ENCODE data around the gene SHMT2. TPM values are rescaled to one million over a fixed set of nuclear protein-coding genes. Genes with fewer than 3 reads are reported as not detected.

The SHMT2 gene
- total and polyA plus RNA-seq, 12 donors = 14.3 to 49.8 (median 27.1) TPM

- H3K4me1 ChIP-seq = peaks cover 0 to 27% (median 10%) of the 10 kb centered on the region in 9 donors
- DNase-seq (no peak), ATAC-seq (no peak)
- H3K36me3 ChIP-seq = no peaks in the 10 kb centered on the region
- peaks cover 16 to 95% (median 91%) of the 10 kb centered on the region in 7 donors for H3K27me3 ChIP-seq
- H3K4me3 ChIP-seq = no peak overlapping the region
- WGBS, 2 donors = 54 to 55% methylated on average over 22 of the region's 22 CpGs
- H3K9me3 ChIP-seq = no peaks in the 10 kb centered on the region
- intact Hi-C loops (cut with DNase I) = no loop called here
- TF ChIP-seq CTCF (IDR thresholded peaks at IDR 0.05) = no peak
- H3K27ac ChIP-seq = no peak overlapping the region
Observed at GRCh38 chr12:57223191-57224165, 6.0 kb upstream of the SHMT2 start.

- Histone ChIP-seq H3K27me3 (peaks cover 16 to 86% (median 82%) of the 10 kb centered on the region in 7 donors), H3K36me3 (no peaks in the 10 kb centered on the region), H3K9me3 (no peaks in the 10 kb centered on the region), H3K4me3 (peak overlapping the region in 1 of 10 donors; percentile 4), H3K4me1 (peaks cover 0 to 35% (median 16%) of the 10 kb centered on the region in 9 donors), H3K27ac (no peak overlapping the region)
- ATAC-seq (no peak), DNase-seq (no peak)
- no peak for TF ChIP-seq CTCF (IDR thresholded peaks at IDR 0.05)
- 43 to 47% methylated on average over 30 of the region's 30 CpGs for WGBS, 2 donors
- intact Hi-C loops (cut with DNase I) = no loop called here
Observed at GRCh38 chr12:57224278-57224972, 5.1 kb upstream of the SHMT2 start.

DNA sequence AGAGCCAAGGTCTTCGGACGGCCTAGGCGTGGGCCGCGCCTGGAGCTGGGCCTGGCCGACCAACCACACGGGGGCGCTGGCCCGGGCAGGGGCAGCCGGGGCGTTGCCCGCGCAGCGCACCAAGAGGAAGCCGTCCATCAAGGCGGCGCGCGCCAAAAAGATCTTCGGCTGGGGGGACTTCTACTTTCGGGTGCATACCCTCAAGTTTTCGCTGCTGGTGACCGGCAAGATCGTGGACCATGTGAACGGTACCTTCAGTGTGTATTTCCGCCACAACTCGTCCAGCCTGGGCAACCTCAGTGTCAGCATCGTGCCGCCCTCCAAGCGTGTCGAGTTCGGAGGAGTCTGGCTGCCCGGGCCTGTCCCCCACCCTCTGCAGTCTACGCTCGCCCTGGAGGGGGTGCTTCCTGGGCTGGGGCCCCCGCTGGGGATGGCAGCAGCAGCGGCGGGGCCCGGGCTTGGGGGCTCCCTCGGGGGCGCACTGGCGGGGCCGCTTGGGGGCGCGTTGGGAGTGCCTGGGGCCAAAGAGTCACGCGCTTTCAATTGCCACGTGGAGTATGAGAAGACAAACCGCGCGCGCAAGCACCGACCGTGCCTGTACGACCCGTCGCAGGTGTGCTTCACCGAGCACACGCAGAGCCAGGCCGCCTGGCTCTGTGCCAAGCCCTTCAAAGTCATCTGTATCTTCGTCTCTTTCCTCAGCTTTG, 4.4 kb upstream of the SHMT2 start:
- H3K4me3 ChIP-seq = peak overlapping the region in 1 of 10 donors; percentile 4
- 14% methylated on average over 61 of the region's 61 CpGs for WGBS, 2 donors
- H3K4me1 ChIP-seq = peaks cover 0 to 39% (median 20%) of the 10 kb centered on the region in 9 donors
- peaks cover 16 to 79% (median 75%) of the 10 kb centered on the region in 7 donors for H3K27me3 ChIP-seq
- ATAC-seq (peak in 4 of 8 donors; percentile 12 to 51 (median 44)), DNase-seq (peak in 1 of 2 donors; percentile 61)
- intact Hi-C loops (cut with DNase I) = no loop called here
- peak; percentile 26 to 82 (median 56) for TF ChIP-seq CTCF (IDR thresholded peaks at IDR 0.05)
- no peak overlapping the region for H3K27ac ChIP-seq
- H3K9me3 ChIP-seq = no peaks in the 10 kb centered on the region
- H3K36me3 ChIP-seq = no peaks in the 10 kb centered on the region

All from heart right ventricle (tissue), 16 donors.